A673 (cell line): ENCODE measurements around the gene ANKLE1. TPM values are rescaled to one million over a fixed set of nuclear protein-coding genes. Genes with fewer than 3 reads are reported as not detected.

Source experiments
- BruUV-seq: library from RNA; stranded (reverse); fragments of 400-500 nt; replicated peaks from 2 replicates; lab custom pipeline; 2021; lab: Mats Ljungman, UMichigan
- CTCF ChIA-PET: fragments of 300-600 bp; sonication (Branson Sonifier 250); formaldehyde crosslinking; loops from one replicate; lab custom pipeline; 2022; ENCODE audit warnings: antibody characterized with exemption; lab: Charles Lee
- POLR2A ChIA-PET: fragments of 300-600 bp; sonication (Branson Sonifier 250); formaldehyde crosslinking; loops from one replicate; lab custom pipeline; 2022; ENCODE audit warnings: antibody characterized with exemption; ENCODE audit not compliant: low non-redundant PET; lab: Charles Lee
- DNase-seq: peaks from one replicate; pipeline ENCODE4 v3.0.0-alpha.2; 2015; ENCODE audit warnings: low spot score
- H3K27ac ChIP-seq: fragments of 200-600 bp; sonication (generic); 2 replicates; pipeline ENCODE4 v1.5.1; 2016; ENCODE audit warnings: mixed run types, low read depth, mild to moderate bottlenecking, mixed read lengths, antibody characterized with exemption, low read length; ENCODE audit not compliant: poor library complexity, severe bottlenecking
- H3K27me3 ChIP-seq: fragments of 200-600 bp; sonication (generic); replicated peaks from 2 replicates; pipeline ENCODE4 v1.6.1; 2017; ENCODE audit warnings: mixed run types, low read depth, mild to moderate bottlenecking, mixed read lengths, antibody characterized with exemption, low read length; ENCODE audit not compliant: insufficient read depth, poor library complexity
- H3K36me3 ChIP-seq: fragments of 200-600 bp; sonication (generic); 2 replicates; pipeline ENCODE4 v1.6.1; 2016; ENCODE audit warnings: mixed run types, mild to moderate bottlenecking, mixed read lengths, antibody characterized with exemption, low read length; ENCODE audit not compliant: insufficient read depth, poor library complexity, severe bottlenecking
- H3K4me1 ChIP-seq: fragments of 200-600 bp; sonication (generic); 2 replicates; pipeline ENCODE4 v1.6.1; 2017; ENCODE audit warnings: mixed run types, mild to moderate bottlenecking, mixed read lengths, antibody characterized with exemption, low read length; ENCODE audit not compliant: insufficient read depth, poor library complexity, severe bottlenecking
- H3K4me3 ChIP-seq: fragments of 200-600 bp; sonication (generic); 2 replicates; pipeline ENCODE4 v1.5.1; 2016; ENCODE audit warnings: low read depth, mixed run types, mild to moderate bottlenecking, mixed read lengths, low read length; ENCODE audit not compliant: poor library complexity, severe bottlenecking
- H3K9me3 ChIP-seq: fragments of 200-600 bp; sonication (generic); 2 replicates; pipeline ENCODE4 v1.6.1; 2016; ENCODE audit warnings: mixed run types, low read depth, mild to moderate bottlenecking, mixed read lengths, antibody characterized with exemption, low read length; ENCODE audit not compliant: poor library complexity, severe bottlenecking
- EZH2 ChIP-seq: fragments of 200-600 bp; sonication (generic); IDR thresholded peaks from 2 replicates; pipeline ENCODE4 v1.6.1; 2017; ENCODE audit warnings: borderline replicate concordance, low read depth, mild to moderate bottlenecking, mixed read lengths, antibody characterized with exemption, low read length; ENCODE audit not compliant: poor library complexity, severe bottlenecking
- intact Hi-C: fragments of 100-400 bp; cut with micrococcal nuclease; formaldehyde crosslinking; loops from one replicate; pipeline ENCODE4 v1.10.0; 2022; ENCODE audit not compliant: unreplicated experiment
- total RNA-seq: library from RNA; stranded (reverse); gene quantifications from 2 replicates; pipeline ENCODE4 v1.2.3, GENCODE V29; 2021
- TF ChIP-seq, protein P1 (sequence below): fragments of 300-800, 200-600 bp; sonication (generic); conservative IDR thresholded peaks from 2 replicates; pipeline ENCODE4 v1.5.1; 2017; ENCODE audit warnings: low read depth, mild to moderate bottlenecking, antibody characterized with exemption, low read length, moderate library complexity, mixed read lengths

The ANKLE1 gene
- total RNA-seq, 1 experiment from 2014 or later = 17.5 TPM

DNA sequence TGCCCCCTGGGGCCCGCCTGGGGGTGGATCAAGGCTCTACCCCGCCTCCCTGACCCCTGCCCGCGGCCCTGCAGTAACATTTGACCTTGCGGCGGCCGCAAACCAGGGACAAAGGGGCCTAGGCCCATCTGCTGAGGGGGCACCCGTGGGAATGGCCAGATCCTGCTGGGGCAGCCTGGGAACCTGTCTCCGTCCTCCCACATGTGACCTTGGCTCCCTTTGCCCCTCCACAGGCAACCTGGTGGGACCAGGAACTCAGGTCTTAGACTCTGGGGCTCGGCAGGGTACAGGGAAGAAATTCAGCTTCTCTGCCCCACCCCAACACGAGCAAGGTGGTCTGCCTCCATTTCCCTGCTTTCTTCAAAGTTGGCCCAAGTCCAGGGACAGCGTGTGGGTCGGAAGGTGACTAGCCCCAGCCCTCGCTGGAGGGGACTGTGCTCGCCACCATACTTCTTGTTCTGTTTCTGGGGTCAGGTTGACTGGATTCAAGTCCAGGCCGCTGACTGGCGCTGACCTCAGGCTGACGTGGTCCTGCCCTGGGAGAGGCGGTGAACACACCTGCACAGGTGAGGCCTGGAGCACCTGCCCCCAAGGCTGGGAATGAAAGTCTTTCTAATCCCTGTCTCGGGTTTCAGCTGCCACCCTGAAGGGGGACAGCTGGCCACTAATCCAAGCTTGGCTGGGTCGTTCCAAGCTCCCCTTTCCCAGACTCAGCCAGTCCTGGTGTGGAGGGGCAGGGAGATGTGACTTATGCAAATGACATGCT, 33.5 kb upstream of the ANKLE1 start:
- TF ChIP-seq, protein P1, sequence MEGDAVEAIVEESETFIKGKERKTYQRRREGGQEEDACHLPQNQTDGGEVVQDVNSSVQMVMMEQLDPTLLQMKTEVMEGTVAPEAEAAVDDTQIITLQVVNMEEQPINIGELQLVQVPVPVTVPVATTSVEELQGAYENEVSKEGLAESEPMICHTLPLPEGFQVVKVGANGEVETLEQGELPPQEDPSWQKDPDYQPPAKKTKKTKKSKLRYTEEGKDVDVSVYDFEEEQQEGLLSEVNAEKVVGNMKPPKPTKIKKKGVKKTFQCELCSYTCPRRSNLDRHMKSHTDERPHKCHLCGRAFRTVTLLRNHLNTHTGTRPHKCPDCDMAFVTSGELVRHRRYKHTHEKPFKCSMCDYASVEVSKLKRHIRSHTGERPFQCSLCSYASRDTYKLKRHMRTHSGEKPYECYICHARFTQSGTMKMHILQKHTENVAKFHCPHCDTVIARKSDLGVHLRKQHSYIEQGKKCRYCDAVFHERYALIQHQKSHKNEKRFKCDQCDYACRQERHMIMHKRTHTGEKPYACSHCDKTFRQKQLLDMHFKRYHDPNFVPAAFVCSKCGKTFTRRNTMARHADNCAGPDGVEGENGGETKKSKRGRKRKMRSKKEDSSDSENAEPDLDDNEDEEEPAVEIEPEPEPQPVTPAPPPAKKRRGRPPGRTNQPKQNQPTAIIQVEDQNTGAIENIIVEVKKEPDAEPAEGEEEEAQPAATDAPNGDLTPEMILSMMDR = no peak
- no peak for TF ChIP-seq EZH2
- ChIA-PET CTCF (no interaction called here), POLR2A (no interaction called here)
- intact Hi-C loops = no loop called here
- no peak overlapping the region for H3K27ac ChIP-seq
- no peak for DNase-seq
- no peaks in the 10 kb centered on the region for H3K36me3 ChIP-seq
- no peaks in the 10 kb centered on the region for H3K9me3 ChIP-seq
- no peaks in the 10 kb centered on the region for H3K27me3 ChIP-seq
- peaks cover 12% of the 10 kb centered on the region for H3K4me1 ChIP-seq
- H3K4me3 ChIP-seq = no peak overlapping the region
- BruUV-seq = no TSS peak

DNA sequence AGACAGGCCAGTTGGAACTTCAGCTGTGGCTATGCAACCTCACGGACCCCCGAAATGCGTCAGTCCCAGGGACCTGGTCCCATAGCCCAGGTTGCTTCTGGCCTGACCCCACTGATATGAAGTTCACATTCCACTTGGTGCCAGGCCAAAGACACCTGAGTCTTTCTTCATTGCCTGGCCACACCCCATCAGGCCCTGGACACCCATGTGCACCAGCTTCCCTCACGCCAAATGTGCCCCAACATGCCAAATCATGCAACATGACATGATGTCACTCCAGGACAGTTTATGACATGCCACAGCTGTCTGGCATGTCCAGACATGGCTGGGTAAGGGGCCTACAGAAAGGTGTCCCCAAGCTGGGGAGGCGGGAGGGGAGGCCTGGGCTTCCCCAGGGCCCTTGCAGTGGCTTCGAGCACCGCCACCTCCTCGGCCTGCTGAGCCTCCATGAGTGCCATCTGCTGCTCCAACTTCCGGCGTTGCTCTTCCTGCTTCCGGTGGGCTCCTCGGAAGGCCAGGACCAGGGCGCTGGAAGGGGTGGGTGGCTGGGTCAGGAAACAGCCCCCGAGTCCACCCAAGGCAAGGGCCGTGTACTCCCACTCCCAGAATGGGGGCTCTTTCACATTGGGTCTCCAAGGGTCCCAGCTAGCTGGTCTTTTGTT, 31.7 kb upstream of the ANKLE1 start:
- POLR2A ChIA-PET = no interaction called here
- no peaks in the 10 kb centered on the region for H3K27me3 ChIP-seq
- H3K9me3 ChIP-seq = no peaks in the 10 kb centered on the region
- CTCF ChIA-PET = interaction anchor here (0.6 kb wide), 2 partner anchors 193 to 528 kb away, joined by 3 to 4 read pairs; no protein-coding TSS in a partner anchor
- TF ChIP-seq, protein P1 = no peak
- no peak for TF ChIP-seq EZH2
- no peak overlapping the region for H3K27ac ChIP-seq
- peaks cover 12% of the 10 kb centered on the region for H3K4me1 ChIP-seq
- no peaks in the 10 kb centered on the region for H3K36me3 ChIP-seq
- intact Hi-C loops = no loop called here
- no peak overlapping the region for H3K4me3 ChIP-seq
- no TSS peak for BruUV-seq
- DNase-seq = no peak

DNA sequence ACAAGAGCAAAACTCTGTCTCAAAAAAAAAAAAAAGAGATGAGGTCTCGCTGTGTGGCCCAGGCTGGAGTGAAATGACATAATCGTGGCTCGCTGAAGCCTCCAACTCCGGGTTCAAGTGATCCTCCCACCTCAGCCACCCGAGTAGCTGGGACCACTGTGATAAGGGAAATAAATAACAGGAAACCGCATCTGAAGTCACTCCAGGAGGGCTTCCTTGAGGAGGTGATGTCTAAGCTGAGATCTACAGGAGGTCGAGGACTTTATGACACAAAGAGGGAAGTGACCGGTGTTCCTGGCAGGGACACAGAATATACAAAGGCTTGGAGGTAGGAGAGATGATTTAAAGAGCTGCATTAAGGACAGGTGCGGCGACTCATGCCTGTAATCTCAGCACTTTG, 27.1 kb upstream of the ANKLE1 start:
- POLR2A ChIA-PET = interaction anchor here (0.5 to 0.7 kb wide), 2 partner anchors 21 to 94 kb away, joined by 4 to 5 read pairs; no protein-coding TSS in a partner anchor
- CTCF ChIA-PET = no interaction called here
- H3K27me3 ChIP-seq = no peaks in the 10 kb centered on the region

More for the DNA sequence above, 27.1 kb upstream of the ANKLE1 start:
- no TSS peak for BruUV-seq
- Histone ChIP-seq H3K4me1 (no peaks in the 10 kb centered on the region), H3K36me3 (no peaks in the 10 kb centered on the region), H3K9me3 (no peaks in the 10 kb centered on the region), H3K27ac (no peak overlapping the region), H3K4me3 (no peak overlapping the region)
- DNase-seq = peak; percentile 78
- no peak for TF ChIP-seq EZH2
- TF ChIP-seq, protein P1 = no peak
- intact Hi-C loops = no loop called here
